Motor neuron (in vitro differentiated cells): ENCODE data around the gene GNAQ. TPM values are rescaled to one million over a fixed set of nuclear protein-coding genes. Genes with fewer than 3 reads are reported as not detected.
A peak's percentile ranks its signal among the peaks of the same experiment; 100 is the strongest.

Source experiments
- ATAC-seq, 8 experiments: fragments of 200-7000 bp; cut with Tn5 transposase; replicated peaks in 6 of 8; 2 replicates each; pipeline ENCODE4 v1.8.0; 2021; ENCODE audit warnings: mild to moderate bottlenecking in 8 of 8, moderate library complexity in 8 of 8
- H3K27ac ChIP-seq, 2 donors: fragments of 250-450 bp; sonication (Bioruptor Pico); 2 replicates each; pipeline ENCODE4 v1.9.0; 2021; ENCODE audit warnings: antibody characterized with exemption in 2 of 2, mild to moderate bottlenecking in 2 of 2, moderate library complexity in 1 of 2
- H3K4me1 ChIP-seq, 2 donors: fragments of 250-450 bp; sonication (Bioruptor Pico); replicated peaks in 1 of 2; 2 replicates each; pipeline ENCODE4 v1.6.1; 2021; ENCODE audit warnings: antibody characterized with exemption in 2 of 2, mild to moderate bottlenecking in 2 of 2, moderate library complexity in 1 of 2
- H3K4me3 ChIP-seq, 5 donors: fragments of 250-450 bp; sonication (Bioruptor Pico); 2 replicates each; pipeline ENCODE4 v1.9.0; 2021; ENCODE audit warnings: antibody characterized with exemption in 5 of 5, mild to moderate bottlenecking in 5 of 5, moderate library complexity in 4 of 5
- WGBS, 10 experiments: fragments of 450-650 bp; shearing (Covaris generic); methylation state at CpG; one replicate each; pipeline ENCODE4 v1.0.0; 2022; 5-methylcytosine and 5-hydroxymethylcytosine counted together
- in situ Hi-C, 9 experiments: fragments of 400-800 bp; cut with MboI; loops; one replicate each; pipeline ENCODE4 v1.15.0; 2021; ENCODE audit warnings: low sequenced_read_pairs in 9 of 9, low pct_unique_long_range_greater_than_20kb in 2 of 9; ENCODE audit not compliant: unreplicated experiment in 9 of 9
- total RNA-seq, 8 experiments: library from RNA; unstranded; fragments of 300-600 nt; gene quantifications; 2 replicates each; pipeline versions ENCODE4 v1.2.3 to v1.2.4, GENCODE V29; 2022

GNAQ gene
- total RNA-seq, 8 experiments from 2014 or later = 10.5 to 84.7 (median 37.9) TPM

GRCh38 chr9:77912895-77913693, 118.5 kb downstream of the GNAQ start:
- no peak overlapping the region for H3K4me3 ChIP-seq
- H3K4me1 ChIP-seq = peaks cover 0 to 5% of the 10 kb centered on the region in 2 donors
- WGBS, 10 experiments = 71 to 100% (median 87%) methylated on average over 1 to 3 of the region's 3 CpGs; no CpG with 5 or more reads in 1 of the 10 experiments
- peak in 1 of 8 experiments; percentile 24 for ATAC-seq
- in situ Hi-C loops = no loop called here
- H3K27ac ChIP-seq = no peak overlapping the region

DNA sequence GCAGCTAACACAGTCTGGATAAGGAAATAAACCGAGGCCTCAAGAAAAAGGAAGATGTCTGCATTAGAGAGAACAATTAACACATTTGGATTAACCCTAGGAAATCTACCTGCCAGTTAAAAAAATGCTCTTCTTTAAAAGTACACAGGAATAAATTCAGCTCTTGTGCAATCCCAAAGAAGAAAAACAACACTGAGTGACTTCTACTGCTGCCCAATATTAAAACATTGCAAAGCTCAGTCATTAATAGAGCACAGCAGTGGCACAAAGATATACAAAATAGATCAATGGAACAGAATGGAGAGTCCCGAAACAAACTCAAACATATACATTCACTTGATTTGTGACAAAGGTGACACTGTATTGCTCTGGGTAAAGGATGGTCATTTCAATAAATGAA, 119.7 kb downstream of the GNAQ start:
- 71 to 100% (median 89%) methylated on average over 1 to 2 of the region's 2 CpGs; no CpG with 5 or more reads in 2 of the 10 experiments for WGBS, 10 experiments
- Histone ChIP-seq H3K27ac (no peak overlapping the region), H3K4me1 (peaks cover 0 to 12% of the 10 kb centered on the region in 2 donors), H3K4me3 (no peak overlapping the region)
- in situ Hi-C loops = no loop called here
- ATAC-seq = no peak

DNA sequence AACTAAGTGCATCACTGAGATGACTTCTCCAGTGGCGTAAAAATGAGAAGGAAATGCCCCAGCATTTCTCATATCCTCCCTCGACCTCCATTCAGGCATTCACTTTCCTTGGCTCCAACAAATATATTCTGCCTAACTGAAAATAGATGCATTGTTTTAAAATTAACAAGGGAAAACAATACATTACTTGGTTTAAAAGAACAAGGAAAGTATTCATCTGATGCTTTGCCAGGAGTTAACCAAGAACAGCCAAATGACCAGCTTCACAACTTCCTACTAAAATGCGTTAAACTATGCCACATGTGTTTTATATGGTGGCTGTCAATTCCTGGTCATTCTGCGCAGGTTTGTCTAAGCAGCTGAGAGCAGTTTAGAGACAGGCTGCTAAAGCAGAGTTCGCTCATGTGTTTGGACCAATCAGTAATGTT, 121.4 kb downstream of the GNAQ start:
- Histone ChIP-seq H3K4me3 (no peak overlapping the region), H3K4me1 (peaks cover 0 to 12% of the 10 kb centered on the region in 2 donors), H3K27ac (no peak overlapping the region)
- in situ Hi-C loops = no loop called here
- 50 to 100% (median 98%) methylated on average over 1 to 5 of the region's 5 CpGs for WGBS, 10 experiments
- ATAC-seq = no peak

DNA sequence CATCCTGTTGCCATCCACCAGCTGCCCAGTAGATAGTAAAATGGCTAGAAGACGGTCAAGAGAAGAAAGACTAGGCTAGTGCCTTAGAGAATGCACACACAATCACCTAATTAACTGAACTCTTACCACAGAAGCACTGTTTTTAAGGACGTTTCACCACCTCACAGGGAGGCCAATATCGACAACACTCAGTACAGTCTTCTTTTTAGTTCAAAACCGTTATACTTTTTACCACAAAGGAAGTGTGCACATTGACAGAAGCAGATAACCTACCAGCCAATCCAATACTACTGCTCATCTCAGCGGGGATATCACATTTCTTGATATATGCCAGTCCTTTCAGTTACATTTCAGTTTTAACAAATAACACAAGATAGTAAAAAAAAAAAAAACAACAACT, 122.3 kb downstream of the GNAQ start:
- H3K4me3 ChIP-seq = no peak overlapping the region
- H3K27ac ChIP-seq = no peak overlapping the region
- WGBS, 10 experiments = 77 to 100% (median 95%) methylated on average over 1 to 5 of the region's 5 CpGs; no CpG with 5 or more reads in 1 of the 10 experiments
- in situ Hi-C loops = no loop called here
- ATAC-seq = no peak
- peaks cover 0 to 12% of the 10 kb centered on the region in 2 donors for H3K4me1 ChIP-seq

DNA sequence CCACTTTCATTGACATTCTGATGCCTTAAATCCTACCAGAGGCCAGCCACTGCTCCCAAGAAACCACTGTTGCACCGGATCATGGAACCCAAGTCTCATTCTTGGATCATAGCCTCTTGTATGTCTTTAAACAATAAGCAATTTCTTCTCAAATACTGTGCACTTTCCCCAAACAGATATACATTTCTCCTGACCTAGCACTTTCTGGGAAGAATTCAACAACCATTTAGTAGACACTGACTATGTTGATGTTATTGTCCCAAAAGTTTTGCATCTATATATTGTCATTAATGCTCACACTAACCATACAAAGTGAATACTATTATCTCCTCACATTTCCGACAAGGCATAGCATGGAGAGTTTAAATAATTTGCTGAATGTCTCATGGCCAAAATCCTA, 123.3 kb downstream of the GNAQ start:
- ATAC-seq = no peak
- Histone ChIP-seq H3K4me3 (no peak overlapping the region), H3K4me1 (peaks cover 0 to 12% of the 10 kb centered on the region in 2 donors), H3K27ac (no peak overlapping the region)
- in situ Hi-C loops = no loop called here
- WGBS, 10 experiments = 90 to 100% (median 100%) methylated on average over 1 to 2 of the region's 2 CpGs; no CpG with 5 or more reads in 3 of the 10 experiments

GRCh38 chr9:77907585-77907984, 124.0 kb downstream of the GNAQ start:
- Histone ChIP-seq H3K27ac (no peak overlapping the region), H3K4me1 (peaks cover 0 to 12% of the 10 kb centered on the region in 2 donors), H3K4me3 (no peak overlapping the region)
- ATAC-seq = peak in 1 of 8 experiments; percentile 29
- in situ Hi-C loops = no loop called here
- 0 to 100% (median 69%) methylated on average over 2 to 4 of the region's 4 CpGs for WGBS, 10 experiments

- H3K27ac ChIP-seq = no peak overlapping the region
- WGBS, 10 experiments = 0 to 100% (median 82%) methylated on average over 1 of the region's 1 CpG; no CpG with 5 or more reads in 2 of the 10 experiments
- H3K4me3 ChIP-seq = no peak overlapping the region
- H3K4me1 ChIP-seq = peaks cover 0 to 12% of the 10 kb centered on the region in 2 donors
- in situ Hi-C loops = no loop called here
- ATAC-seq = peak in 1 of 8 experiments; percentile 85
These were observed 124.6 kb downstream of the GNAQ start for GRCh38 chr9:77906991-77907390.

- peak in 1 of 8 experiments; percentile 51 for ATAC-seq
- no peak overlapping the region for H3K27ac ChIP-seq
- WGBS, 10 experiments = 67 to 100% (median 91%) methylated on average over 1 of the region's 1 CpG; no CpG with 5 or more reads in 6 of the 10 experiments
- H3K4me1 ChIP-seq = peaks cover 0 to 12% of the 10 kb centered on the region in 2 donors
- no peak overlapping the region for H3K4me3 ChIP-seq
- in situ Hi-C loops = no loop called here
These were observed 127.8 kb downstream of the GNAQ start for GRCh38 chr9:77903666-77904285.

DNA sequence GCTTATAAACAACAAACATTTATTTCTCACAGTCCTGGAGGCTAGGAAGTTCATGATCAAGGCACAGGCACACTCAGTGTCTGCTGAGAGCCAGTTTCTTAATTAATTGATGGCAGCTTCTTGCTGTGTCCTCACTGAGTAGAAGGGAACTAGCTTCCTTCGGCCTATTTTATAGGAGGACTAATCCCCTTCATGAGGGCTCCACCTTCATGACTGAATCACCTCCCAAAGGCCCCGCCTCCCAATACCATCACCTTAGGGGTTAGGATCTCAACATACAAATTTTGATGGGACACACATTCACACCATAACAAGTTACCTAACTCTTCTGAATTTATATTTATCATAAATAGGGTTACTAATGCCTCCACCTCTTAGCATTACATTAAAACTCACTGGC, 129.8 kb downstream of the GNAQ start:
- Histone ChIP-seq H3K27ac (no peak overlapping the region), H3K4me1 (peaks cover 0 to 4% of the 10 kb centered on the region in 2 donors), H3K4me3 (no peak overlapping the region)
- 50 to 100% (median 100%) methylated on average over 1 to 2 of the region's 2 CpGs; no CpG with 5 or more reads in 4 of the 10 experiments for WGBS, 10 experiments
- in situ Hi-C loops = no loop called here
- ATAC-seq = no peak

GRCh38 chr9:77901018-77901417, 130.6 kb downstream of the GNAQ start:
- peaks cover 0 to 4% of the 10 kb centered on the region in 2 donors for H3K4me1 ChIP-seq
- ATAC-seq = no peak
- H3K27ac ChIP-seq = no peak overlapping the region
- no peak overlapping the region for H3K4me3 ChIP-seq
- in situ Hi-C loops = no loop called here
- 83 to 100% (median 100%) methylated on average over 1 to 3 of the region's 3 CpGs; no CpG with 5 or more reads in 3 of the 10 experiments for WGBS, 10 experiments

DNA sequence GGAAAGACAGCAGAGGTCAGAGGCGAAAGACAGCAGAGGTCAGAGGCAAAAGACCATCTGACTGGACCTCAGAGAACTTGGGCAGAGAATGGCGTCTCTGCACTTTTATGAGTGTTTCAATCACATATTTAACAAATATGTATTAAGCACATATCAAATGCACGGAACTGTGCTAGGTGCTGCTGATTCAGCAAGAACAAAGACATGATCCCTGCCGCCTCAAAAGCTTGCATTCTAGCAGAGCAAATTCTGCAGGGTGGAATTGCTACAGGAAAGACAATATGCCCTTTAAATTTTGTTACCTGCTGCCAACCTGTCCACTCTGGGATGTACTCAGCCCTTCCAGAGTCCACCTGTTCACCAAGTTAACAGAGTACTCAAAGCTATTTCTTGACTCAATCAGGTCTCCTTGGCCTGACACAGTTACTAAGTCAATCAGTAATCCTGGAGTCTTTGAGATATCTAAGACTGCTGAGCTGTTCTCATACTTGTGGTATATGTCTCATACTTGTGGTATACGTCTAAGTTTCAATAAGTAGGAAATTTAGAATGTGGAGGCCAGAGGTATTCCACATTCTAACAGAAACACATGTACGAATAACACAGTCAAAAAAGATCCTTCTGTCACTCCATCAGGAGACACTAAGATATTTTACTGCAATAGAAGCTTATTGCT, 131.8 kb downstream of the GNAQ start:
- Histone ChIP-seq H3K4me1 (peaks cover 0 to 4% of the 10 kb centered on the region in 2 donors), H3K27ac (no peak overlapping the region), H3K4me3 (no peak overlapping the region)
- in situ Hi-C loops = no loop called here
- ATAC-seq = no peak
- WGBS, 10 experiments = 75 to 100% (median 88%) methylated on average over 1 to 6 of the region's 6 CpGs

- in situ Hi-C loops = no loop called here
- Histone ChIP-seq H3K4me1 (peaks cover 0 to 4% of the 10 kb centered on the region in 2 donors), H3K4me3 (no peak overlapping the region), H3K27ac (no peak overlapping the region)
- WGBS, 10 experiments = 45 to 100% (median 78%) methylated on average over 1 to 3 of the region's 3 CpGs; no CpG with 5 or more reads in 2 of the 10 experiments
- no peak for ATAC-seq
These were observed 132.7 kb downstream of the GNAQ start for GRCh38 chr9:77898864-77899263.
